Fibroblast of lung (primary cell): ENCODE results near the gene ZFAND2B.

Experiments
- CTCF ChIP-seq, 2 donors: IDR thresholded peaks in 1 of 2; conservative IDR thresholded peaks in 1 of 2; 1 replicate in 1 of 2; 2 replicates in 1 of 2; pipeline ENCODE4 v1.5.1; 2011 to 2012; ENCODE audit warnings: low read length in 2 of 2, control low read depth in 1 of 2, inconsistent platforms in 1 of 2, low read depth in 1 of 2, mild to moderate bottlenecking in 1 of 2
- EZH2 ChIP-seq: IDR thresholded peaks from 2 replicates; pipeline ENCODE4 v1.5.1; 2012; ENCODE audit warnings: low read length, control low read depth, mild to moderate bottlenecking; ENCODE audit errors: missing control alignments

- TF ChIP-seq CTCF (conservative IDR thresholded peaks at IDR 0.05 in 1 of 2, IDR thresholded peaks at IDR 0.05 in 1 of 2; ENCODE audit: low read depth in 1 of 2, low read length in 2 of 2): no peak
- no peak for TF ChIP-seq EZH2
Measured at GRCh38 chr2:219207134-219207883, 727 bp downstream of the ZFAND2B start.
